Panc1 (cell line): ENCODE measurements around the gene INPPL1. TPM values are rescaled to one million over a fixed set of nuclear protein-coding genes. Genes with fewer than 3 reads are reported as not detected.

Experiments
- ATAC-seq: fragments of 200-7000 bp; cut with Tn5 transposase; 2 replicates; pipeline ENCODE4 v1.9.1; 2020; ENCODE audit warnings: mild to moderate bottlenecking, moderate library complexity
- BruUV-seq: library from RNA; stranded (reverse); fragments of 400-500 nt; replicated peaks from 2 replicates; lab custom pipeline; 2021; lab: Mats Ljungman, UMichigan
- CTCF ChIA-PET: fragments of 300-600 bp; sonication (Branson Sonifier 250); formaldehyde crosslinking; loops from one replicate; lab custom pipeline; 2022; ENCODE audit warnings: antibody characterized with exemption; lab: Charles Lee
- POLR2A ChIA-PET: fragments of 300-600 bp; sonication (Branson Sonifier 250); formaldehyde crosslinking; loops from one replicate; lab custom pipeline; 2022; ENCODE audit warnings: antibody characterized with exemption; lab: Charles Lee
- DNase-seq: peaks from one replicate; pipeline ENCODE4 v3.0.0-alpha.2; 2010; ENCODE audit warnings: low read depth, low spot score
- H3K27ac ChIP-seq: 2 replicates; pipeline ENCODE4 v1.5.1; 2011; ENCODE audit warnings: mild to moderate bottlenecking, low read length, inconsistent platforms
- H3K27me3 ChIP-seq: fragments of 200-500 bp; sonication (Bioruptor generic); 2 replicates; pipeline ENCODE4 v1.6.0; 2014; ENCODE audit warnings: low read length, inconsistent platforms; ENCODE audit not compliant: control insufficient read depth, insufficient read depth
- H3K36me3 ChIP-seq: fragments of 200-500 bp; sonication (Bioruptor generic); 2 replicates; pipeline ENCODE4 v1.5.1; 2014; ENCODE audit warnings: inconsistent platforms, mild to moderate bottlenecking, low read length, moderate library complexity; ENCODE audit not compliant: control insufficient read depth, insufficient read depth
- H3K4me1 ChIP-seq: 2 replicates; pipeline ENCODE4 v1.5.1; 2011; ENCODE audit warnings: inconsistent platforms, mild to moderate bottlenecking, low read length, moderate library complexity; ENCODE audit not compliant: control insufficient read depth, insufficient read depth
- H3K4me3 ChIP-seq, 2 experiments: 2 replicates each; pipeline ENCODE4 v1.5.1; 2011 to 2012; ENCODE audit warnings: low read depth in 2 of 2, low read length in 2 of 2, mild to moderate bottlenecking in 2 of 2, inconsistent platforms in 1 of 2, moderate library complexity in 1 of 2
- H3K9me3 ChIP-seq: fragments of 200-500 bp; sonication (Bioruptor generic); 2 replicates; pipeline ENCODE4 v1.5.1; 2014; ENCODE audit warnings: low read depth, mild to moderate bottlenecking, inconsistent platforms, low read length, moderate library complexity; ENCODE audit not compliant: control insufficient read depth, insufficient read depth
- POLR2AphosphoS5 ChIP-seq: IDR thresholded peaks from 2 replicates; pipeline ENCODE4 v1.6.1; 2012; ENCODE audit warnings: mild to moderate bottlenecking, low read depth, low read length, moderate library complexity
- REST ChIP-seq, 2 experiments: IDR thresholded peaks; 2 replicates each; pipeline ENCODE4 v1.6.1; 2011 to 2012; ENCODE audit warnings: low read depth in 2 of 2, control low read depth in 1 of 2, low read length in 1 of 2, mild to moderate bottlenecking in 1 of 2, moderate library complexity in 1 of 2; ENCODE audit not compliant: insufficient read depth in 1 of 2
- SIN3A ChIP-seq: IDR thresholded peaks from 2 replicates; pipeline ENCODE4 v1.6.1; 2012; ENCODE audit warnings: low read depth, mild to moderate bottlenecking, low read length, moderate library complexity, borderline replicate concordance; ENCODE audit not compliant: insufficient read depth
- TCF7L2 ChIP-seq: IDR thresholded peaks from 2 replicates; pipeline ENCODE4 v1.6.1; 2011; ENCODE audit warnings: mild to moderate bottlenecking, low read depth, low read length, inconsistent platforms
- in situ Hi-C: cut with HindIII; loops from 2 replicates; pipeline ENCODE4 v1.10.0; 2016; ENCODE audit warnings: low sequenced_read_pairs, low pct_unique_long_range_greater_than_20kb
- intact Hi-C: fragments of 100-400 bp; cut with micrococcal nuclease; formaldehyde crosslinking; loops from one replicate; pipeline ENCODE4 v1.10.0; 2022; ENCODE audit not compliant: unreplicated experiment
- total RNA-seq: library from RNA; stranded (reverse); gene quantifications from one replicate; pipeline ENCODE4 v1.2.1, GENCODE V29; 2021; ENCODE audit not compliant: unreplicated experiment
- TF ChIP-seq, protein P1 (sequence below): fragments of 450-650 bp; IDR thresholded peaks from 2 replicates; pipeline ENCODE4 v1.5.1; 2017; ENCODE audit warnings: mild to moderate bottlenecking

INPPL1 gene
- total RNA-seq, 1 experiment from 2014 or later: 298 TPM

- POLR2A ChIA-PET: no interaction called here
These were observed 47.4 kb downstream of the INPPL1 start for GRCh38 chr11:72271980-72272379.

DNA sequence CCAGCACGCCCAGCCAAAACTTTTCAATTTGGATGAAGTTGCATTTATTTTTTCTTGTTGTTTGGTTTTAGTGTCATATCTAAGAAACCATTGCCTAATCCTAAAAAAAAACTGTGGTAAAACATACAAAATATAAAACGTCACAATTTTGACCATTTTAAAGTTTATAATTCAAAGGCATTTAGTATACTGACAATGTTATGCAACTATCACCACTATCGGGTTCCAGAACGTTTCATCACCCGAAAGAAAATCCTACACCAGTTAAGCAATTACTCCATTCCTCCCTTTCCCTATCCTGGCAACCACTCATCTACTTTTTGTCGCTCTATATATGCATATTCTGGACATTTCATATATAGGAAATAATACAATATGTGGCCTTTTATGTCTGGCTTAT, 49.9 kb downstream of the INPPL1 start:
- in situ Hi-C loops: no loop called here
- intact Hi-C loops: no loop called here
- Histone ChIP-seq H3K4me1 (no peaks in the 10 kb centered on the region), H3K27ac (no peak overlapping the region), H3K4me3 (no peak overlapping the region), H3K9me3 (no peaks in the 10 kb centered on the region), H3K36me3 (no peaks in the 10 kb centered on the region), H3K27me3 (peaks cover 3% of the 10 kb centered on the region; the same call in 1 of the 2 replicates)
- CTCF ChIA-PET: no interaction called here
- POLR2A ChIA-PET: no interaction called here
- DNase-seq (no peak), ATAC-seq (no peak)
- TF ChIP-seq SIN3A: no peak
- no peak for TF ChIP-seq TCF7L2
- no peak for TF ChIP-seq POLR2AphosphoS5
- TF ChIP-seq, protein P1, sequence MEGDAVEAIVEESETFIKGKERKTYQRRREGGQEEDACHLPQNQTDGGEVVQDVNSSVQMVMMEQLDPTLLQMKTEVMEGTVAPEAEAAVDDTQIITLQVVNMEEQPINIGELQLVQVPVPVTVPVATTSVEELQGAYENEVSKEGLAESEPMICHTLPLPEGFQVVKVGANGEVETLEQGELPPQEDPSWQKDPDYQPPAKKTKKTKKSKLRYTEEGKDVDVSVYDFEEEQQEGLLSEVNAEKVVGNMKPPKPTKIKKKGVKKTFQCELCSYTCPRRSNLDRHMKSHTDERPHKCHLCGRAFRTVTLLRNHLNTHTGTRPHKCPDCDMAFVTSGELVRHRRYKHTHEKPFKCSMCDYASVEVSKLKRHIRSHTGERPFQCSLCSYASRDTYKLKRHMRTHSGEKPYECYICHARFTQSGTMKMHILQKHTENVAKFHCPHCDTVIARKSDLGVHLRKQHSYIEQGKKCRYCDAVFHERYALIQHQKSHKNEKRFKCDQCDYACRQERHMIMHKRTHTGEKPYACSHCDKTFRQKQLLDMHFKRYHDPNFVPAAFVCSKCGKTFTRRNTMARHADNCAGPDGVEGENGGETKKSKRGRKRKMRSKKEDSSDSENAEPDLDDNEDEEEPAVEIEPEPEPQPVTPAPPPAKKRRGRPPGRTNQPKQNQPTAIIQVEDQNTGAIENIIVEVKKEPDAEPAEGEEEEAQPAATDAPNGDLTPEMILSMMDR: no peak
- TF ChIP-seq REST (IDR thresholded peaks at IDR 0.05; ENCODE audit: insufficient read depth in 1 of 2, low read depth in 2 of 2, low read length in 1 of 2): no peak
- no TSS peak for BruUV-seq

More at GRCh38 chr11:72271980-72272379, 47.4 kb downstream of the INPPL1 start:
- H3K27ac ChIP-seq: no peak overlapping the region
- H3K36me3 ChIP-seq: no peaks in the 10 kb centered on the region
- no peak for ATAC-seq
- TF ChIP-seq REST (IDR thresholded peaks at IDR 0.05; ENCODE audit: insufficient read depth in 1 of 2, low read depth in 2 of 2, low read length in 1 of 2) (no peak), SIN3A (no peak), POLR2AphosphoS5 (no peak), TCF7L2 (no peak)
- TF ChIP-seq, protein P1: no peak
- no peak for DNase-seq
- CTCF ChIA-PET: interaction anchor here (0.6 kb wide), 1 partner anchor 82 kb away, joined by 5 read pairs; no protein-coding TSS in a partner anchor
- in situ Hi-C loops (no loop called here), intact Hi-C loops (no loop called here)
- no peak overlapping the region for H3K4me3 ChIP-seq
- H3K4me1 ChIP-seq: no peaks in the 10 kb centered on the region
- H3K9me3 ChIP-seq: no peaks in the 10 kb centered on the region
- no TSS peak for BruUV-seq
- peaks cover 6% of the 10 kb centered on the region; the same call in 1 of the 2 replicates for H3K27me3 ChIP-seq
